NOMO-1 treated with DMSO at 0.1 percent for 48 hours (cell line): ENCODE data around the gene IL2RA.
"Not testable (repeated sequence)": the region's sequence is repeated elsewhere in the genome, so short reads cannot be mapped to it uniquely, and the experiment has no call there.

Experiments used
- DNase-seq: peaks from one replicate; lab custom pipeline; 2025; ENCODE audit not compliant: unreplicated experiment; lab: John Stamatoyannopoulos, UW

Gene IL2RA

GRCh38 chr10:5963071-5963470 lies 99.1 kb downstream of the IL2RA start:
- no peak for DNase-seq

GRCh38 chr10:5962358-5962940 lies 99.7 kb downstream of the IL2RA start:
- not testable (repeated sequence) for DNase-seq

- DNase-seq = no peak
Observed at GRCh38 chr10:5961405-5962100, 100.6 kb downstream of the IL2RA start.

- DNase-seq = not testable (repeated sequence)
Observed at GRCh38 chr10:5960973-5961275, 101.2 kb downstream of the IL2RA start.
